Neural progenitor cell (in vitro differentiated cells): ENCODE measurements around the gene ITGA3. TPM values are rescaled to one million over a fixed set of nuclear protein-coding genes. Genes with fewer than 3 reads are reported as not detected.

Source experiments
- DNase-seq: peaks from one replicate; pipeline ENCODE4 v3.0.0-alpha.2; 2016; ENCODE audit warnings: low spot score
- H2AFZ ChIP-seq: fragments of 200-600 bp; sonication (generic); replicated peaks from 2 replicates; pipeline ENCODE4 v1.6.1; 2016; ENCODE audit warnings: antibody characterized with exemption
- H3F3A ChIP-seq: fragments of 200-600 bp; sonication (generic); 2 replicates; pipeline ENCODE4 v1.6.1; 2016; ENCODE audit warnings: antibody characterized with exemption, low read depth
- H3K27ac ChIP-seq: fragments of 200-600 bp; sonication (generic); 2 replicates; pipeline ENCODE4 v1.5.1; 2016; ENCODE audit warnings: mild to moderate bottlenecking
- H3K27me3 ChIP-seq: fragments of 200-600 bp; sonication (generic); 2 replicates; pipeline ENCODE4 v1.6.1; 2016; ENCODE audit warnings: mild to moderate bottlenecking, moderate library complexity
- H3K36me3 ChIP-seq: fragments of 200-600 bp; sonication (generic); 2 replicates; pipeline ENCODE4 v1.5.1; 2016
- H3K4me1 ChIP-seq: fragments of 200-600 bp; sonication (generic); 2 replicates; pipeline ENCODE4 v1.6.1; 2016; ENCODE audit warnings: mixed run types
- H3K4me2 ChIP-seq: fragments of 200-600 bp; sonication (generic); 2 replicates; pipeline ENCODE4 v1.6.1; 2016
- H3K4me3 ChIP-seq: fragments of 200-600 bp; sonication (generic); 2 replicates; pipeline ENCODE4 v1.5.1; 2016
- H3K79me2 ChIP-seq: fragments of 200-600 bp; sonication (generic); 2 replicates; pipeline ENCODE4 v1.6.1; 2016; ENCODE audit warnings: low read depth
- H3K9ac ChIP-seq: fragments of 200-600 bp; sonication (generic); 2 replicates; pipeline ENCODE4 v1.6.1; 2016
- H3K9me3 ChIP-seq: fragments of 200-600 bp; sonication (generic); 2 replicates; pipeline ENCODE4 v1.5.1; 2016; ENCODE audit warnings: low read depth
- H4K20me1 ChIP-seq: fragments of 200-600 bp; sonication (generic); 2 replicates; pipeline ENCODE4 v1.6.1; 2016; ENCODE audit warnings: low read depth
- H3K27ac Mint-ChIP-seq: 3 replicates; pipeline ENCODE4 v1.8.0; 2021; ENCODE audit warnings: mixed read lengths
- H3K27me3 Mint-ChIP-seq: 2 replicates; pipeline ENCODE4 v1.8.0; 2022; ENCODE audit warnings: low read depth, mild to moderate bottlenecking, inconsistent platforms, moderate library complexity, mixed read lengths; ENCODE audit not compliant: insufficient read depth
- H3K36me3 Mint-ChIP-seq: 3 replicates; pipeline ENCODE4 v1.8.0; 2021; ENCODE audit warnings: mixed read lengths
- H3K4me1 Mint-ChIP-seq: 3 replicates; pipeline ENCODE4 v1.8.0; 2021; ENCODE audit warnings: mixed read lengths
- H3K4me3 Mint-ChIP-seq: 3 replicates; pipeline ENCODE4 v1.8.0; 2021; ENCODE audit warnings: mild to moderate bottlenecking, moderate library complexity, mixed read lengths
- H3K9me3 Mint-ChIP-seq: 3 replicates; pipeline ENCODE4 v1.8.0; 2020; ENCODE audit warnings: mixed read lengths
- EZH2 ChIP-seq: fragments of 200-600 bp; sonication (generic); IDR thresholded peaks from 2 replicates; pipeline ENCODE4 v1.6.1; 2017; ENCODE audit warnings: antibody characterized with exemption, mild to moderate bottlenecking, moderate library complexity
- EZH2phosphoT487 ChIP-seq: fragments of 200-600 bp; sonication (generic); IDR thresholded peaks from 2 replicates; pipeline ENCODE4 v1.6.1; 2017; ENCODE audit warnings: antibody characterized with exemption
- total RNA-seq: library from RNA; depleted of rRNA; stranded (reverse); fragments of >200 nt; gene quantifications from 2 replicates; pipeline ENCODE4 v1.2.3, GENCODE V29; 2015; ENCODE audit warnings: low replicate concordance
- TF ChIP-seq, protein P1 (sequence below): fragments of 200-600 bp; sonication (generic); IDR thresholded peaks from 2 replicates; pipeline ENCODE4 v1.5.1; 2017; ENCODE audit warnings: antibody characterized with exemption, mild to moderate bottlenecking

Gene ITGA3
- total RNA-seq, 1 donor from 2014 or later: 7.7 TPM

DNA sequence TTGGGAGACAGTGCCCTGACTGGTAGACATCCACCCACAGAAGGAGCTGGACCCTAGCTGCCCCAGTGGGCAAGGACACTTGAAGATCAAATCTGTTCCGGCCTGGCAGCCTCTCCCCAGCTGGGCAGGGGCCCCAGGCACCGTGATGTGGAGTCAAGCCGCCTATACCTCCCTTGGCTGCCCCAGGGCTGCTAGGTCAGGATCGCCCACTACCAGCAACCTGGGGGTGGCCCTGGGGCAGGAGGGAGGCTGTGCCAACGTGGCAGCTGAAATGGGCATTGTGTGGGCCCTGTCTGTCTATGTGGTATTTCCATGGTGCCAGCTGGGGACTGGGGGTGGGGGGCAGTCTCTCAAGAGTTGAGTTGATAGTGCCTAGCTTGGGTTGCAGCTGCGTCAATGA, 40.2 kb downstream of the ITGA3 start:
- no peak for DNase-seq
- peaks cover 22% of the 10 kb centered on the region for H3K27me3 Mint-ChIP-seq
- Histone ChIP-seq H3K9ac (peak overlapping the region; percentile 74), H3K4me2 (peak overlapping the region; percentile 98), H3K27ac (no peak overlapping the region), H3K4me1 (peaks cover 16% of the 10 kb centered on the region), H4K20me1 (peaks cover 1% of the 10 kb centered on the region), H3F3A (peaks cover 4% of the 10 kb centered on the region), H3K27me3 (no peaks in the 10 kb centered on the region), H2AFZ (peak overlapping the region; percentile 93), H3K4me3 (peak overlapping the region; percentile 99), H3K36me3 (no peaks in the 10 kb centered on the region), H3K79me2 (peaks cover 13% of the 10 kb centered on the region), H3K9me3 (no peaks in the 10 kb centered on the region)
- peaks cover 7% of the 10 kb centered on the region for H3K36me3 Mint-ChIP-seq
- peak overlapping the region; percentile 99 for H3K4me3 Mint-ChIP-seq
- no peak for TF ChIP-seq EZH2phosphoT487
- TF ChIP-seq EZH2: no peak
- TF ChIP-seq, protein P1, sequence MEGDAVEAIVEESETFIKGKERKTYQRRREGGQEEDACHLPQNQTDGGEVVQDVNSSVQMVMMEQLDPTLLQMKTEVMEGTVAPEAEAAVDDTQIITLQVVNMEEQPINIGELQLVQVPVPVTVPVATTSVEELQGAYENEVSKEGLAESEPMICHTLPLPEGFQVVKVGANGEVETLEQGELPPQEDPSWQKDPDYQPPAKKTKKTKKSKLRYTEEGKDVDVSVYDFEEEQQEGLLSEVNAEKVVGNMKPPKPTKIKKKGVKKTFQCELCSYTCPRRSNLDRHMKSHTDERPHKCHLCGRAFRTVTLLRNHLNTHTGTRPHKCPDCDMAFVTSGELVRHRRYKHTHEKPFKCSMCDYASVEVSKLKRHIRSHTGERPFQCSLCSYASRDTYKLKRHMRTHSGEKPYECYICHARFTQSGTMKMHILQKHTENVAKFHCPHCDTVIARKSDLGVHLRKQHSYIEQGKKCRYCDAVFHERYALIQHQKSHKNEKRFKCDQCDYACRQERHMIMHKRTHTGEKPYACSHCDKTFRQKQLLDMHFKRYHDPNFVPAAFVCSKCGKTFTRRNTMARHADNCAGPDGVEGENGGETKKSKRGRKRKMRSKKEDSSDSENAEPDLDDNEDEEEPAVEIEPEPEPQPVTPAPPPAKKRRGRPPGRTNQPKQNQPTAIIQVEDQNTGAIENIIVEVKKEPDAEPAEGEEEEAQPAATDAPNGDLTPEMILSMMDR: no peak
- no peak overlapping the region for H3K27ac Mint-ChIP-seq
- no peaks in the 10 kb centered on the region for H3K9me3 Mint-ChIP-seq
- H3K4me1 Mint-ChIP-seq: peaks cover 36% of the 10 kb centered on the region

DNA sequence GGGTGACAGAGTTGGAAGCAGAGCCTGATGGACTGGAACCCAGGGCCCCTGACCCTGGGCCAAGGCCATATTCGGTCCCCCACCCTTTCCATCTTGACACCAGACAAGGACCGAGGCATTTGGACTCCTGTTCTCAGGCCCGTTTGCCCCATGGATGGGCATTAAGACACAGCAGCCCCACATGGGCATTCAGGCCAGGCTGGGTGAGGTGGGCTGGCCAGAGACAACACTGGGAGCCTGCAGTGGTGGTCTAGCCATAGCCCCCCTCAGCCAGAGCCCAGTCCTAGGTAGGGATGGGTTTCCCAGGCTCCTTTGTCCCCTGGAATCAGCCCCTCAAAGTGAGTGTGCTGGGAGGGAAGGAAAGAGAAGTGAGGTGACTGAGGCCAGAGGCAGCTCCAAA, 40.8 kb downstream of the ITGA3 start:
- peak overlapping the region; percentile 99 for H3K4me3 Mint-ChIP-seq

DNA sequence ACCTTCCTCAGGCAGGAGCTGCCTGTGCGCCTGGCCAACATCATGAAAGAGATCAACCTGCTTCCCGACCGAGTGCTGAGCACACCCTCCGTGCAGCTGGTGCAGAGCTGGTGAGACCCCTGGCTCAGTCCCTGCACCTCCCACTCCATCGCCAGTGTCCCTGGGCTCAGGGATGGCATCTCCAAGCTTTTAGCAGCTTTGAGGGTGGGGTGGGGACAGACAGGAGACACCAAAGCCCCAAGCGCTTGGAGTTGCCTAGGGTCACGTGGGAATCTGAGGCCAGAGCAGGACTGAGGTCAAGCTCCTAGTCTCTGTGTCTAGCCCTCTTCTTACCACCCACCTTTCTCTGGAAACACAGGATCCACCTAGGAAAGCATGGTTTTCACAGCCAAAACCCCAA, 41.5 kb downstream of the ITGA3 start:
- Histone ChIP-seq H3K27me3 (no peaks in the 10 kb centered on the region), H3K4me2 (no peak overlapping the region), H3K79me2 (peaks cover 13% of the 10 kb centered on the region), H3K4me1 (peaks cover 22% of the 10 kb centered on the region), H2AFZ (no peak overlapping the region), H4K20me1 (peaks cover 7% of the 10 kb centered on the region), H3F3A (peaks cover 4% of the 10 kb centered on the region), H3K9ac (no peak overlapping the region), H3K27ac (no peak overlapping the region), H3K36me3 (no peaks in the 10 kb centered on the region), H3K4me3 (no peak overlapping the region), H3K9me3 (no peaks in the 10 kb centered on the region)
- Mint-ChIP-seq H3K27me3 (peaks cover 18% of the 10 kb centered on the region), H3K27ac (peak overlapping the region; percentile 33), H3K36me3 (peaks cover 7% of the 10 kb centered on the region), H3K4me3 (no peak overlapping the region), H3K9me3 (no peaks in the 10 kb centered on the region), H3K4me1 (peaks cover 48% of the 10 kb centered on the region)
- TF ChIP-seq EZH2 (no peak), EZH2phosphoT487 (no peak)
- TF ChIP-seq, protein P1: no peak
- no peak for DNase-seq

More for the DNA sequence above, 40.8 kb downstream of the ITGA3 start:
- Histone ChIP-seq H3K79me2 (peaks cover 13% of the 10 kb centered on the region), H3K36me3 (no peaks in the 10 kb centered on the region), H3K27me3 (no peaks in the 10 kb centered on the region), H4K20me1 (peaks cover 7% of the 10 kb centered on the region), H3K27ac (no peak overlapping the region), H3K9ac (no peak overlapping the region), H2AFZ (no peak overlapping the region), H3K9me3 (no peaks in the 10 kb centered on the region), H3F3A (peaks cover 4% of the 10 kb centered on the region), H3K4me1 (peaks cover 17% of the 10 kb centered on the region), H3K4me2 (no peak overlapping the region), H3K4me3 (no peak overlapping the region)
- no peak for DNase-seq
- H3K36me3 Mint-ChIP-seq: peaks cover 7% of the 10 kb centered on the region
- peak overlapping the region; percentile 33 for H3K27ac Mint-ChIP-seq
- peaks cover 43% of the 10 kb centered on the region for H3K4me1 Mint-ChIP-seq
- TF ChIP-seq, protein P1: no peak
- TF ChIP-seq EZH2phosphoT487 (no peak), EZH2 (no peak)
- peaks cover 22% of the 10 kb centered on the region for H3K27me3 Mint-ChIP-seq
- no peaks in the 10 kb centered on the region for H3K9me3 Mint-ChIP-seq
